ENCODE results near the gene NT5DC1. TPM values are rescaled to one million over a fixed set of nuclear protein-coding genes. Genes with fewer than 3 reads are reported as not detected.
A peak's percentile ranks its signal among the peaks of the same experiment; 100 is the strongest.

The NT5DC1 gene
- total RNA-seq, 1 experiment from 2014 or later: 63.7 TPM

DNA sequence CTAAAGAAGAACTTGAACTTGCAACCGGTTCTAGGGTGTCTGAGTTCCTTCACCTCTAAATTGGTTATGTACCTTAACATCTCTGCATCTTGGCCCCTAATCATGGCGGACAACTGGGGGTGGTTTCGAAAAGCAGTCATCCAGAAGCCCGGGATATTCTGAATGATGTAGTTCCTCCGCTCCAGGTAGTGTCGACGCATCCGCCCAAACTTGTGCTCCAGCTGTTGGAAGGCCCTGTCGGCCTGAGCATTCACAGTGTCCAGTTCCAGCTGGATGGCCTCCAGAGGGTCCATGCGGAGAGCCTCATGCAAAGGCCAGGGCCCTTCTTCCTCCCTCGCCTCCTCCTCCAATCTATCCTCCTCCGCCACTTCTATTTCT, 178.2 kb downstream of the NT5DC1 start:
- Histone ChIP-seq H3K27me3 (ENCODE audit: insufficient read depth, low read length) (no peaks in the 10 kb centered on the region), H3K9me3 (ENCODE audit: control insufficient read depth in 1 of 2, insufficient read depth in 1 of 2, low read depth in 1 of 2, low read length in 2 of 2) (no peaks in the 10 kb centered on the region), H2AFZ (ENCODE audit: low read depth, low read length, poor library complexity, severe bottlenecking) (no peak overlapping the region), H3K4me1 (ENCODE audit: control insufficient read depth in 1 of 2, insufficient read depth in 2 of 2, low read length in 2 of 2) (peaks cover 6 to 17% of the 10 kb centered on the region in 2 experiments), H3K27ac (ENCODE audit: low read depth, low read length) (peak overlapping the region; percentile 85), H3K4me3 (replicated peaks in 1 of 2; ENCODE audit: low read depth in 1 of 2, low read length in 2 of 2) (peak overlapping the region; percentile 92 to 95), H3K9me2 (ENCODE audit: insufficient read depth) (no peaks in the 10 kb centered on the region), H4K20me1 (ENCODE audit: insufficient read depth) (no peaks in the 10 kb centered on the region), H3K36me3 (ENCODE audit: control insufficient read depth in 1 of 2, insufficient read depth in 2 of 2, low read length in 2 of 2) (peaks cover 0 to 12% of the 10 kb centered on the region in 2 experiments; a peak in 2 of 4 replicates), H3K4me2 (ENCODE audit: low read length) (peak overlapping the region; percentile 88), H3K79me2 (ENCODE audit: insufficient read depth, low read length) (peaks cover 45% of the 10 kb centered on the region), H3K9ac (ENCODE audit: low read length) (peak overlapping the region; percentile 93)
- intact Hi-C loops (cut with micrococcal nuclease): no loop called here
- ChIA-PET RAD21 (ENCODE audit: low non-redundant PET in 1 of 2, low total read pairs in 2 of 2, uncharacterized antibody in 2 of 2, unreplicated experiment in 2 of 2) (no interaction called here), POLR2A (interaction anchor here (1.5 kb wide), 1 partner anchor 25 kb away, joined by 3 read pairs; the partner anchor contains the start of gene TSPYL4), CTCF (interaction anchor here (1.2 to 1.8 kb wide), 2 partner anchors 10 to 284 kb away, joined by 3 to 12 read pairs; no protein-coding TSS in a partner anchor)
- TF ChIP-seq, protein P1, sequence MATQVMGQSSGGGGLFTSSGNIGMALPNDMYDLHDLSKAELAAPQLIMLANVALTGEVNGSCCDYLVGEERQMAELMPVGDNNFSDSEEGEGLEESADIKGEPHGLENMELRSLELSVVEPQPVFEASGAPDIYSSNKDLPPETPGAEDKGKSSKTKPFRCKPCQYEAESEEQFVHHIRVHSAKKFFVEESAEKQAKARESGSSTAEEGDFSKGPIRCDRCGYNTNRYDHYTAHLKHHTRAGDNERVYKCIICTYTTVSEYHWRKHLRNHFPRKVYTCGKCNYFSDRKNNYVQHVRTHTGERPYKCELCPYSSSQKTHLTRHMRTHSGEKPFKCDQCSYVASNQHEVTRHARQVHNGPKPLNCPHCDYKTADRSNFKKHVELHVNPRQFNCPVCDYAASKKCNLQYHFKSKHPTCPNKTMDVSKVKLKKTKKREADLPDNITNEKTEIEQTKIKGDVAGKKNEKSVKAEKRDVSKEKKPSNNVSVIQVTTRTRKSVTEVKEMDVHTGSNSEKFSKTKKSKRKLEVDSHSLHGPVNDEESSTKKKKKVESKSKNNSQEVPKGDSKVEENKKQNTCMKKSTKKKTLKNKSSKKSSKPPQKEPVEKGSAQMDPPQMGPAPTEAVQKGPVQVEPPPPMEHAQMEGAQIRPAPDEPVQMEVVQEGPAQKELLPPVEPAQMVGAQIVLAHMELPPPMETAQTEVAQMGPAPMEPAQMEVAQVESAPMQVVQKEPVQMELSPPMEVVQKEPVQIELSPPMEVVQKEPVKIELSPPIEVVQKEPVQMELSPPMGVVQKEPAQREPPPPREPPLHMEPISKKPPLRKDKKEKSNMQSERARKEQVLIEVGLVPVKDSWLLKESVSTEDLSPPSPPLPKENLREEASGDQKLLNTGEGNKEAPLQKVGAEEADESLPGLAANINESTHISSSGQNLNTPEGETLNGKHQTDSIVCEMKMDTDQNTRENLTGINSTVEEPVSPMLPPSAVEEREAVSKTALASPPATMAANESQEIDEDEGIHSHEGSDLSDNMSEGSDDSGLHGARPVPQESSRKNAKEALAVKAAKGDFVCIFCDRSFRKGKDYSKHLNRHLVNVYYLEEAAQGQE (IDR thresholded peaks at IDR 0.05; ENCODE audit: low read depth): no peak
- TF ChIP-seq YY1 (IDR thresholded peaks at IDR 0.05; ENCODE audit: extremely low read depth, insufficient replicate concordance, low read depth, low read length) (no peak), EZH2 (IDR thresholded peaks at IDR 0.05) (no peak), EZH2phosphoT487 (IDR thresholded peaks at IDR 0.05; ENCODE audit: borderline replicate concordance) (no peak), FOSL1 (IDR thresholded peaks at IDR 0.05; ENCODE audit: low read depth) (no peak), POLR2AphosphoS5 (IDR thresholded peaks at IDR 0.05; ENCODE audit: low read depth, low read length) (no peak), SP1 (IDR thresholded peaks at IDR 0.05; ENCODE audit: low read depth) (no peak), SRF (IDR thresholded peaks at IDR 0.05; ENCODE audit: low read depth) (no peak), TCF7L2 (IDR thresholded peaks at IDR 0.05; ENCODE audit: borderline replicate concordance, extremely low read depth, insufficient read depth, insufficient read length) (no peak), CEBPB (IDR thresholded peaks at IDR 0.05; ENCODE audit: low read depth) (no peak), EGR1 (IDR thresholded peaks at IDR 0.05; ENCODE audit: low read depth) (no peak), RAD21 (IDR thresholded peaks at IDR 0.05; ENCODE audit: low read depth) (no peak), ELF1 (IDR thresholded peaks at IDR 0.05; ENCODE audit: borderline replicate concordance, low read depth) (no peak), SIN3A (IDR thresholded peaks at IDR 0.05; ENCODE audit: low read depth) (no peak)
- TF ChIP-seq, protein P2, sequence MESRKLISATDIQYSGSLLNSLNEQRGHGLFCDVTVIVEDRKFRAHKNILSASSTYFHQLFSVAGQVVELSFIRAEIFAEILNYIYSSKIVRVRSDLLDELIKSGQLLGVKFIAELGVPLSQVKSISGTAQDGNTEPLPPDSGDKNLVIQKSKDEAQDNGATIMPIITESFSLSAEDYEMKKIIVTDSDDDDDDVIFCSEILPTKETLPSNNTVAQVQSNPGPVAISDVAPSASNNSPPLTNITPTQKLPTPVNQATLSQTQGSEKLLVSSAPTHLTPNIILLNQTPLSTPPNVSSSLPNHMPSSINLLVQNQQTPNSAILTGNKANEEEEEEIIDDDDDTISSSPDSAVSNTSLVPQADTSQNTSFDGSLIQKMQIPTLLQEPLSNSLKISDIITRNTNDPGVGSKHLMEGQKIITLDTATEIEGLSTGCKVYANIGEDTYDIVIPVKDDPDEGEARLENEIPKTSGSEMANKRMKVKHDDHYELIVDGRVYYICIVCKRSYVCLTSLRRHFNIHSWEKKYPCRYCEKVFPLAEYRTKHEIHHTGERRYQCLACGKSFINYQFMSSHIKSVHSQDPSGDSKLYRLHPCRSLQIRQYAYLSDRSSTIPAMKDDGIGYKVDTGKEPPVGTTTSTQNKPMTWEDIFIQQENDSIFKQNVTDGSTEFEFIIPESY (IDR thresholded peaks at IDR 0.05; ENCODE audit: extremely low read depth, insufficient replicate concordance, low read length): no peak
- TF ChIP-seq, protein P3, sequence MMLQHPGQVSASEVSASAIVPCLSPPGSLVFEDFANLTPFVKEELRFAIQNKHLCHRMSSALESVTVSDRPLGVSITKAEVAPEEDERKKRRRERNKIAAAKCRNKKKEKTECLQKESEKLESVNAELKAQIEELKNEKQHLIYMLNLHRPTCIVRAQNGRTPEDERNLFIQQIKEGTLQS (IDR thresholded peaks at IDR 0.05): no peak
- TF ChIP-seq, protein P4, sequence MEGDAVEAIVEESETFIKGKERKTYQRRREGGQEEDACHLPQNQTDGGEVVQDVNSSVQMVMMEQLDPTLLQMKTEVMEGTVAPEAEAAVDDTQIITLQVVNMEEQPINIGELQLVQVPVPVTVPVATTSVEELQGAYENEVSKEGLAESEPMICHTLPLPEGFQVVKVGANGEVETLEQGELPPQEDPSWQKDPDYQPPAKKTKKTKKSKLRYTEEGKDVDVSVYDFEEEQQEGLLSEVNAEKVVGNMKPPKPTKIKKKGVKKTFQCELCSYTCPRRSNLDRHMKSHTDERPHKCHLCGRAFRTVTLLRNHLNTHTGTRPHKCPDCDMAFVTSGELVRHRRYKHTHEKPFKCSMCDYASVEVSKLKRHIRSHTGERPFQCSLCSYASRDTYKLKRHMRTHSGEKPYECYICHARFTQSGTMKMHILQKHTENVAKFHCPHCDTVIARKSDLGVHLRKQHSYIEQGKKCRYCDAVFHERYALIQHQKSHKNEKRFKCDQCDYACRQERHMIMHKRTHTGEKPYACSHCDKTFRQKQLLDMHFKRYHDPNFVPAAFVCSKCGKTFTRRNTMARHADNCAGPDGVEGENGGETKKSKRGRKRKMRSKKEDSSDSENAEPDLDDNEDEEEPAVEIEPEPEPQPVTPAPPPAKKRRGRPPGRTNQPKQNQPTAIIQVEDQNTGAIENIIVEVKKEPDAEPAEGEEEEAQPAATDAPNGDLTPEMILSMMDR (IDR thresholded peaks at IDR 0.05 in 2 of 3, conservative IDR thresholded peaks at IDR 0.05 in 1 of 3; ENCODE audit: borderline replicate concordance in 1 of 3, insufficient read depth in 1 of 3, low read depth in 2 of 3, low read length in 2 of 3): no peak
- DNase-seq (ENCODE audit: low read depth, low spot score) (no peak), ATAC-seq (no peak)
- no TSS peak for BruUV-seq (replicated peaks)
